ENCODE measurements around the gene HOXB7. TPM values are rescaled to one million over a fixed set of nuclear protein-coding genes. Genes with fewer than 3 reads are reported as not detected.

Gene HOXB7
- polyA plus RNA-seq, 3 donors, result 44.7 to 50.2 (median 48.7) TPM

- no peak for DNase-seq (ENCODE audit: low read depth in 3 of 3, low spot score in 2 of 3)
Observed at GRCh38 chr17:48637323-48638260, 26.8 kb upstream of the HOXB7 start.

- DNase-seq (ENCODE audit: low read depth in 3 of 3, low spot score in 2 of 3), result no peak
Observed at GRCh38 chr17:48636177-48637018, 25.6 kb upstream of the HOXB7 start.

- DNase-seq (ENCODE audit: low read depth in 3 of 3, low spot score in 2 of 3), result no peak
Observed at GRCh38 chr17:48634493-48635208, 23.8 kb upstream of the HOXB7 start.

GRCh38 chr17:48633266-48633677 is 22.5 kb upstream of the HOXB7 start:
- DNase-seq (ENCODE audit: low read depth in 3 of 3, low spot score in 2 of 3), result no peak

- DNase-seq (ENCODE audit: low read depth in 3 of 3, low spot score in 2 of 3), result no peak
Observed at GRCh38 chr17:48632579-48633265, 21.9 kb upstream of the HOXB7 start.

GRCh38 chr17:48631693-48632578 is 21.1 kb upstream of the HOXB7 start:
- DNase-seq (ENCODE audit: low read depth in 3 of 3, low spot score in 2 of 3), result no peak

GRCh38 chr17:48630925-48631692 is 20.3 kb upstream of the HOXB7 start:
- DNase-seq (ENCODE audit: low read depth in 3 of 3, low spot score in 2 of 3), result no peak

GRCh38 chr17:48630009-48630924 is 19.4 kb upstream of the HOXB7 start:
- DNase-seq (ENCODE audit: low read depth in 3 of 3, low spot score in 2 of 3), result no peak

GRCh38 chr17:48629411-48629759 is 18.6 kb upstream of the HOXB7 start:
- DNase-seq (ENCODE audit: low read depth in 3 of 3, low spot score in 2 of 3), result no peak

- no peak for DNase-seq (ENCODE audit: low read depth in 3 of 3, low spot score in 2 of 3)
Observed at GRCh38 chr17:48628649-48629410, 18.0 kb upstream of the HOXB7 start.

GRCh38 chr17:48627623-48628521 is 17.1 kb upstream of the HOXB7 start:
- no peak for DNase-seq (ENCODE audit: low read depth in 3 of 3, low spot score in 2 of 3)

GRCh38 chr17:48627118-48627597 is 16.3 kb upstream of the HOXB7 start:
- DNase-seq (ENCODE audit: low read depth in 3 of 3, low spot score in 2 of 3), result no peak

GRCh38 chr17:48626245-48627117 is 15.7 kb upstream of the HOXB7 start, which contains the start of gene HOXB9:
TSS of gene HOXB9 (minus strand) at chr17:48626358. CDS start at chr17:48626269, 89 bp downstream.
- DNase-seq (ENCODE audit: low read depth in 3 of 3, low spot score in 2 of 3), result no peak

GRCh38 chr17:48625495-48626244 is 14.9 kb upstream of the HOXB7 start:
- no peak for DNase-seq (ENCODE audit: low read depth in 3 of 3, low spot score in 2 of 3)

Measured in right renal cortex interstitium (tissue), 3 donors.